Cerebellar cortex (tissue), 1 donor: Measurements from ENCODE around the gene MBD3L1.
A peak's percentile ranks its signal among the peaks of the same experiment; 100 is the strongest.

Source experiments
- DNase-seq: peaks from one replicate; pipeline ENCODE4 v3.0.0-alpha.2; 2015; ENCODE audit warnings: low spot score

Gene MBD3L1

GRCh38 chr19:8832132-8833021, at the start of gene MBD3L1, which contains the start of gene ZNF558:
Gene MBD3L1 (plus strand): TSS chr19:8832377. CDS start chr19:8842679, 10,302 bp downstream.
Gene ZNF558 (minus strand): TSS chr19:8832304. CDS start chr19:8822659, 9,645 bp downstream.
- DNase-seq = peak; percentile 98

DNA sequence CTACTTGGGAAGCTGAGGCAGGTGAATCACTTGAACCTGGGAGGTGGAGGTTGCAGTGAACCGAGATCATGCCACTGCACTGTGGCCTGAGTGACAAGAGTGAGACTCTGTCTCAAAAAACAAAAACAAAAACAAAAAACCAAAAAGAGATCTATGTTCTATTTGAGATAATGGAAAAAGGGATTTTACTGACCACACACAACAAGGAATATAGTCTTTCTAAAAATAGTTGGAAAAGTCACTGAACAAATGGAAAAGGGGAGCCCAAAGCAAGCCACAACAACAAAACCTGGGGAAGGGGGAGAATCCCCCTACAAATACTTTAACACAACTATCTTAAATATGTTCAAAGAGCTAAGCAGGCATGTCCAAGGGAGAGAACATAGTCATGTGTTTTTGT, 37.4 kb upstream of the MBD3L1 start:
- DNase-seq = no peak

GRCh38 chr19:8806661-8807060, 25.5 kb upstream of the MBD3L1 start:
- peak; percentile 6 for DNase-seq

- no peak for DNase-seq
Observed at GRCh38 chr19:8811315-8812172, 20.6 kb upstream of the MBD3L1 start.

- no peak for DNase-seq
Observed at GRCh38 chr19:8814176-8814575, 18.0 kb upstream of the MBD3L1 start.

- DNase-seq = no peak
Observed at GRCh38 chr19:8815780-8816179, 16.4 kb upstream of the MBD3L1 start.

DNA sequence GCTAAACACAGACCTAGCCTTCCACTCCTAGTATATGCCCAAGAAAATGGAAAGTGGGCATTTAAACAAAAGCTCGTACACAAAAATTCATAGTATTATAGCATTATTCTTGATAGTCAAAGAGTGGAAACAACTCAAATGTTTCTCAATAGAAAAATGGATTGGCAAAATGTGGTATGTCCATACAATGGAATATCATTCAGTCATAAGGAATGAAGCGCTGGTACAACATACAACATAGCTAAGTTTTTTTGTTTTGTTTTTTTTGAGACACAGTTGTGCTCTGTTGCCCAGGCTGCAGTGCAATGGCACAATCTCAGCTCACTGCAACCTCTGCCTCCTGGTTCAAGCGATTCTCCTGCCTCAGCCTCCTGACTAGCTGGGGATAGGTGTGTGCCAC, 11.9 kb upstream of the MBD3L1 start:
- DNase-seq = no peak

- no peak for DNase-seq
Observed at GRCh38 chr19:8821748-8822241, 10.4 kb upstream of the MBD3L1 start.

- DNase-seq = no peak
Observed at GRCh38 chr19:8826371-8826770, 5.8 kb upstream of the MBD3L1 start.

DNA sequence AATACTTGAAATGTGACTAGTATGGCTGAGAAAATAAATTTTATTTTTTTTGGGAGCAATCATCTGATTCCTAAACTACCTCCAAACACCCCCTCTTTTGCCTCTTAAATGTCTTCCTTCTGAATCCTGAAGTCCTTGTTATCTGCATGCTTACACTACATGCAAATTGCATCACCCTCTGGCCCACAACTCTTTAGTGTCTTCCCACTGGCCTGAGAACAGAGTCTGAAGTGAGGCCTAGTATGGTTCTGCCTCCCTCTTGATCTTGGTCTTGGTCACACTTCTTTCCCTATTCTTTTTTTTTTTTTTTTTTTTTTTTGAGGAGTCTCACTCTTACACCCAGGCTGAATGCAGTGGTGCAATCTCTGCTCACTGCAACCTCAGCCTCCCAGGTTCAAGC, 4.9 kb upstream of the MBD3L1 start:
- no peak for DNase-seq

- no peak for DNase-seq
Observed at GRCh38 chr19:8831373-8831772, 804 bp upstream of the MBD3L1 start.

- peak; percentile 32 for DNase-seq
Observed at GRCh38 chr19:8831832-8832131, 395 bp upstream of the MBD3L1 start.

DNA sequence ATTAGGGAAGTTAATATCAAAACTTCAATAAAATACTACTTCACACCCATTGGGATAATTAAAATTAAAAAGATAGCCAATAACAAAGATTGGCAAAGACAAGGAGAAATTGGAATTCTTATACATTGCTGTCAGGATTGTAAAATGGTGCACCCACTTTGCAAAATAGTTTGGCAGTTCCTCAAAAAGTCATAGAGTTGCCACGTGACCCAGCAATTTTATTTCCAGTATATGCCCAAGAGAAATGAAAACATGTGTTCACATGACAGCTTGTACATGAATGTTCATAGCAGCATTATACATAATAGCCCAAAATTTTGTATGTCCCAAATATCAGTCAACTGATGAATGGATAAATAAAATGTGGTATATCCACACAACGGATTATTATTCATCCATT, 3.3 kb downstream of the MBD3L1 start:
- no peak for DNase-seq

DNA sequence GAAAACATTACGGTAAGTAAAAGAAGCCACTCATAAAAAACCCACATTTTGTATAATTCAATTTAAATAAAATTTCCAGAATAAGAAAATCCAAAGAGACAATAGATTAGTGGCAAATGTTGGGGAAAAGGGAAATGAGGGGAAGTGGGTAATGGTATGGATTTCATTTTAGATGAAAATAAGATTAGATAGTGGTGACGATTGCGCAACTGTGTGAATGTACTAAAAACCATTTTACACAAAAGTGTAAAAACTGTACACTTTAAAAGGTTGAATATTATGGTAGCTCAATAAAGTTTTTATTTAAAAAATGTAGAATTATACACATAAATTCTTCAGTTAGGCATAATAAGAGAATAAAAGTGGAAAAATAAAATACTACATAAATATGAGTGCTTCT, 3.7 kb downstream of the MBD3L1 start:
- no peak for DNase-seq

DNA sequence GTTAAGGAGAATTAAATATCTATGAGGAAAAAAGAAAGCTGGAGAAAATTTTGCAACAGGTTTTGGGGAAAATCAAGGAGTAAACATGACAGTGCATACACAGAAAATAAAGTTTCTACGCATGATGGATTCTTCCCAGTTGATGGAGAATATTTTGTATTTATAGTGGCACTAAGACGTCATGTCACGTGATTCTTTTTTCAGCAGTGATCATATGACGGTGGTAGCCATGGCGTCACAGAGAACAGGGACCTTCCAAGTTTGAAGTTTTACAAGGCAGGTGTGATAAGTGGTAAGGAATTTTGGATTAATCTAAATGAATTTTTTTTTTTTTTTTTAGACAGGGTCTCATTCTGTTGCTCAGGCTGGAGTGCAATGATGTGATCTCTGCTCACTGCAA, 8.5 kb downstream of the MBD3L1 start:
- no peak for DNase-seq

DNA sequence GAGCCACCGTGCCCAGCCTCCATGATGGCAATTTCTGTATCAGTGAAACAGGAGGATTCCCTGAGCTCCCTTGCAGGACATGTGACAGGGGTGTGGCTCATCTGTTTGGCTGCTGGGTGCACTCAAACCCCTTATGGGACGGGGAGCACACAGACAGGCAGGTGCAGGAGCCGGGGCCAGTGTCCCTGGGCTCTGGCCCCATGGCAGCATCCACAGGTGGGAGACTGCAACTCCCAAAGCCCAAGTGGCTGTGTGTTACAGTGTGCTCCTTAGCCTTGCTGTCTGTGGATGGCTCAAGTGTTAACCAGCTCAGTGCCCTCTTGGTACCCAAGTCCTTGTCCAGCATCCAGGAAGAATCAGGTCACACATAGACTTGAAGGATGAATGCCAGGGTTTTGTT, 14.6 kb downstream of the MBD3L1 start:
- DNase-seq = no peak

DNA sequence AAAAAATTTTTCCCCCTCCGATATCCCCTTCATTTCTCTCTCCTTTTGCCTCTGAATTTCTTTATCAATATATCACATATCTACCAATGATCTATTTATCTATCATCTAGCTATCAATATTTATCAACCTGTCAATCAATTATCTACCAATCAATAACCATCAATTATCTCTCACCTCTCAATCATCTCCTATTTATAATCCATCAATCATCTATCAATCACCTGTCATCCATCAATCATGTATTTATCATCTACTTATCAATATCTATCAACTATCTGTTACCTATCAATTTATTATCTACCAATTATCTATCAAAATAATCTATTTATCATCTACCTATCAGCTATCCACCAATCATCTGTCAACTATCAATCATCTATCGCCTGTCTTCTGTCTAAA, 17.1 kb downstream of the MBD3L1 start:
- no peak for DNase-seq

DNA sequence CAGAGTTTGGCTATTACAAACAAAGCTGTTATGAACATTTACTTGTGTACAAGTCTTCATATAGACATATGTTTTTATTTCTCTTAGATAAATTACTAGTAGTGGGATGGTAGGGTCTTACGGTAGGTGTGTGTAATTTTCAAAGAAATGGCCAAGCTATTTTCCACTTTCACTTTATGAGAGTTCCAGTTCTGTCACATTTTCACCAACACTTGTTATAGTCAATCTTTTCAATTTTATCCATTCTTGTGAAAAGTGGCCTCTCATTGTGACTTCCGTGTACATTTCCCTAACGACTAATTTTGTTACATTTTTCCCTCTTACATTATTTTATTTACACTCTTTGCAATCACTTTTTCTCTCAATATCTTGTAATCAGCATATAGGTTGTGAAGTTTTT, 18.3 kb downstream of the MBD3L1 start:
- no peak for DNase-seq

DNA sequence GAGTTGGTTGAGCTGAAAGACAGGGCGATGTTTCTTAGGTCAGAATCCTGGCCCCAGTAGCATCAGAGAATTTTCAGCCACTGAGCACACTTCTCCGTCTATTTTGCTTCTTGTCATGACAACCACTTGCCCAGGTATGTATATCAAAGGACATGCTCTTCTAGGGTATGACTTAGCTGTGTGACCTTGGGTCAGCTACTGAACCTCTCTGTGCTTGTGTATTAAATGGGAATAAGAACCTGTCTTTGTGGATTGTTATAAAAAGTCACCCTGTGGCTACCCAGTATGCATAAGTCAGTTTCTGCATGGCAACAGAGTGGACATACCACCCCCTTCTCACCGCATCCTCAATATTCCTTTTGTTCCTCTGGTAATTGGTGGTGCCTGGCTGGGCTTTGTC, 26.1 kb downstream of the MBD3L1 start:
- no peak for DNase-seq

DNA sequence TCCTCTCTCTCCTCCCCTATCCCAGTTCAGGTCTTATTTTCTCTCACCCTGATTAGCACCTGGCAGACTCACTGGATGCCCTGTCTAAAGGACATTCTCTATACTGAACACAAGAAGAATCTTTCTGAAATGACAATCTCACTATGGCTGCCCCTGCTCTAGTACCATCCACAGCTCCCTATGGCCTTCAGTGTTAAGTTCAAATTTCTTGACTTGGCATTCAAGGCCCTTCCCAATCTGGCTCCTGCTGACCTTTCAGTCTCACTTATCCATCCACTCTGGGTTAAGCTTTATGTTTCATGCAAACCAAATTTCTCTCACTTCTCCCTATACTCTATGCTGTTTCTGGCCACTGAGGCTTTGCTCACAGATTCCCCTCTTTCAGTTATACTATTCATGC, 34.2 kb downstream of the MBD3L1 start:
- no peak for DNase-seq

DNA sequence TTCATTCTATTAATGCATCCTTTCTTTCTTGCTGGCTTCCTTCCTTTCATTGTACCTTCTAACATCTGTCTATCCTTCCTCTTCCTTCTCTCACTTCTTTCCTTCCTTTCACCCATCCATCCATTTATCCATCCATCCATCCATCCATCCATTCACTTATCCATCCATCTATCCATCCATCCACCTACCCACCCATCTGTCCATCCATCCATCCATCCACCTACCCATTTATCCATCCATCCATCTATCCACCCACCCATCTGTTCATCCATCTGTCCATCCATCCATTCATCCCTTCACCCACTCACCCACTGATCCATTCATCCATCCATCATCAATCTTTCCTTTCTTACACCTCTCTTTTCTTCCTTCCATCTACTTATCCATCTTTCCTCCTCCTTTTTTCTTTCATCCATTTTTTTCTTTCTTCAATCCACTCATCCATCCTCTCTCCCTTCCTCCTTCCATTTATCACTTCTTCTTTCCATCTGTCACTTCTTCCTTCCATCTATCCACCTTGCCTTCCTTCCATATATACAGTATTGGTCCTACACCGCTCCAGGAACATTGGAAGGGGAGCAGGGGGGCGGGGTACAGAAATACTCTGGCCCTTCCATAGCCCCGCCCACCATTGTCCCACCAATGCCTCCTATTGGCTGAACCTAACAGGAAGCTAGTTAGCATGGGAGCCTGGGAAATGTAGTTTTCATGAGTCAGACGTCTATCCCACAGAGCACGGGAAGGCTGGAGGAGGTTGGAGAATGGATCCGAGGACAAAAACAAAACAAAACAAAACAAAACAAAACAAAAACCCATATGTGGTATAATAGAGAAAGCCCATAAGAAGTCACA, 45.9 kb downstream of the MBD3L1 start:
- no peak for DNase-seq

DNA sequence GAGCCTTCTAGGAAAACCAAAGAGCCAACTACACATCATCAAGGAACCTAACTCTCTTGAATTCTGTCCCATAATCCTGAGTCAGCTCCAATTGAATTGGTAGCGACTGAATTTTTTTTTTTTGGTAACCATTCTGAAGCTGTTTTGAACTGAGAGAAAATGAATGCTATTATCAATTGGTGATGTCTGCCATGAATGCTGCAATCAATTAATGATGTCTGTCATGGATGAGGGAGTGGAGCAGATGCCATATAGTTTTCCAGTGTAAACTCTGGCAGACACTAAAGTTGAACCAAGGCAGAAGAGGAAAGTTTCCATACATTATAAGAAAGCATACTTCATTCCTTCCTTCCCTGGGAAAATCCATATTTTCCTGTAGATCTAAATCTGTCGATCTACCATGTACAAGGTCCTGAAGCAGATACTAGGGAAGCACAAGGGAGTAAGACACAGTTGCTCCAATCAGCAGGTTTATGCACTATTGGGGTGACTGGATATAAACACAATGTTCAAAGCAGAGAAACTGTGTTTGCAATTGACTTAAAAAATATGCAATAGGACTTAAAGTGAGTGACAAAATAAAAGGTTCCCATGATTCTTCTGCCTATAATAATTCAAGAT, 48.8 kb downstream of the MBD3L1 start:
- no peak for DNase-seq
